ENCODE measurements around the gene SYT1.

DNA sequence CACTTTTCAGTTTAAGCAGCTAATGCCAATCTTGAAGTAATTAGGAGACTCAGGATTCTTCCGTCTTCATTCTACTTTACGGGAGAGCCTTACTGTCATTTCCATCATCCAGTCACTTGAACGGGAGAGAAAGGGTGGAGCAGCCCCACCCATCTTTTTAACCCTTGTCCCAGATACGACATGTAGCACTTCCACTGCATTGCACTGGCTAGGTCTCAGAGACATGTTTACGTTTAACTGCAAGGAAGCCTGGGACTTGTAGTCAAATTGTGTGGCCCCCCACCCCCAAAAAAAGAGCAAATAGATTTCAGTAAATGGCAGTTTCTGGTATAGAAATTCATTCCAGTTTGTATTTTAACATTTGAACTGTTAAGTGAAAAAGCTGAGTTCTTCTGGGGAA, 46.1 kb upstream of the SYT1 start:
- TF ChIP-seq EP300 (IDR thresholded peaks at IDR 0.05): no peak
- TF ChIP-seq, protein P1, sequence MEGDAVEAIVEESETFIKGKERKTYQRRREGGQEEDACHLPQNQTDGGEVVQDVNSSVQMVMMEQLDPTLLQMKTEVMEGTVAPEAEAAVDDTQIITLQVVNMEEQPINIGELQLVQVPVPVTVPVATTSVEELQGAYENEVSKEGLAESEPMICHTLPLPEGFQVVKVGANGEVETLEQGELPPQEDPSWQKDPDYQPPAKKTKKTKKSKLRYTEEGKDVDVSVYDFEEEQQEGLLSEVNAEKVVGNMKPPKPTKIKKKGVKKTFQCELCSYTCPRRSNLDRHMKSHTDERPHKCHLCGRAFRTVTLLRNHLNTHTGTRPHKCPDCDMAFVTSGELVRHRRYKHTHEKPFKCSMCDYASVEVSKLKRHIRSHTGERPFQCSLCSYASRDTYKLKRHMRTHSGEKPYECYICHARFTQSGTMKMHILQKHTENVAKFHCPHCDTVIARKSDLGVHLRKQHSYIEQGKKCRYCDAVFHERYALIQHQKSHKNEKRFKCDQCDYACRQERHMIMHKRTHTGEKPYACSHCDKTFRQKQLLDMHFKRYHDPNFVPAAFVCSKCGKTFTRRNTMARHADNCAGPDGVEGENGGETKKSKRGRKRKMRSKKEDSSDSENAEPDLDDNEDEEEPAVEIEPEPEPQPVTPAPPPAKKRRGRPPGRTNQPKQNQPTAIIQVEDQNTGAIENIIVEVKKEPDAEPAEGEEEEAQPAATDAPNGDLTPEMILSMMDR (IDR thresholded peaks at IDR 0.05): no peak

Measured in upper lobe of left lung (tissue), 4 donors.